Mucosa of descending colon (tissue), 3 donors: ENCODE results near the gene BRD3. TPM values are rescaled to one million over a fixed set of nuclear protein-coding genes. Genes with fewer than 3 reads are reported as not detected.

Experiments used
- ATAC-seq: fragments of 200-7000 bp; cut with Tn5 transposase; one replicate; pipeline ENCODE4 v1.9.1; 2020; ENCODE audit warnings: mild to moderate bottlenecking, moderate library complexity
- DNase-seq, 3 donors: peaks; one replicate each; pipeline ENCODE4 v3.0.0-alpha.2; 2020
- H3K36me3 ChIP-seq: fragments of 200-600 bp; one replicate; pipeline ENCODE4 v1.8.0; 2021; ENCODE audit warnings: low read depth, mild to moderate bottlenecking
- H3K4me1 ChIP-seq: fragments of 200-600 bp; one replicate; pipeline ENCODE4 v1.8.0; 2021; ENCODE audit warnings: low read depth, mild to moderate bottlenecking
- H3K4me3 ChIP-seq: fragments of 200-600 bp; one replicate; pipeline ENCODE4 v1.8.0; 2021; ENCODE audit warnings: mild to moderate bottlenecking
- H3K9me3 ChIP-seq: fragments of 200-600 bp; one replicate; pipeline ENCODE4 v1.8.0; 2021; ENCODE audit warnings: mild to moderate bottlenecking
- intact Hi-C, 2 donors: fragments of 100-400 bp; cut with DNase I in 1 of 2; cut with micrococcal nuclease in 1 of 2; formaldehyde crosslinking; loops; one replicate each; pipeline versions ENCODE4 v1.11.0 to v1.11.1; 2022; cut with DNase I, micrococcal nuclease
- total RNA-seq, 3 donors: library from RNA; stranded (reverse); fragmentation: NEBNext Ultra II Directional in 2 of 3; extraction: Animal tissue kit (Norgen Biotek cat#: 25700) in 2 of 3; gene quantifications; one replicate each; pipeline versions ENCODE4 v1.2.1 to v1.2.4, GENCODE V29; 2021 to 2023
- TF ChIP-seq, protein P1 (sequence below): fragments of 200-600 bp; IDR thresholded peaks from one replicate; pipeline ENCODE4 v1.8.0; 2022; ENCODE audit warnings: antibody characterized with exemption, mild to moderate bottlenecking
- donor health status: DM: no; HTN: no; CAD: no; lungs with moderate emphysema.
- donor health status: DM: no; HTN: no; CAD: no.
- donor health status: DM: no; HTN: yes; CAD: no.

BRD3 gene
- total RNA-seq, 3 donors from 2014 or later, result 19.4 to 56.0 (median 29.4) TPM

DNA sequence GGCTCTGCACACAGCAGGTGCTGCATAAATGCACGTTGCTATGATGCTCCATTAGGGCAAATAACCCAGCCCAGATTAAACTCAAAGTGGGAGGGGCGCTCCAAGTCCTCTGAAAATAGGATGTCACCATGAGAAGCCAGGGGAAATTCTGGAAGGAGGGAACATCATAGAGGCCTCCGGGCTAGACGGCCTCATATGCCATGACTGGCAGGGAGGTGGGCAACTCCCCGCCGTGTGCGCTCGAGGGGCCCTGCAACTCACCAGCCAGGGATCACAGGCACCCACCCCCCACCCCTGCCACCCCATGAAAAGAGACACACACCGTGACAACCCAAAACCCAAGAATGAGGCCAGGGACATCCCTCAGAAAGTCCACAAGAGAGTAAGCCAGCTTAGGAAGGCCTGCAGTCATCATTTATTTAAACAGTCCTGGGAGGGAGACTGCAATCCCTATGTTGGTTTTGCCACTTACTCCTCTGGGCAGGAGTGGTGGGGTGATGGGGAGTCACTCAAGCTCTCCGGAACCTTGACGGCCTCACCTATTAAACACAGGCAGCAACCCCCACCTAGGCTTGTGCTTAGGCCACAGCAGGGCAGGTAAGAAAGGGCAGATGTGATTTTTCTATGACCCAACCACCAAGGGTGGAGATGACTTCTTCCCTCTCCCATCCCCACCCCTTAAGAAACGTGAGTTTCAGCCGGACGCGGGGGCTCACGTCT, 79.7 kb downstream of the BRD3 start:
- no peaks in the 10 kb centered on the region for H3K36me3 ChIP-seq
- ATAC-seq, result no peak
- DNase-seq, result no peak
- intact Hi-C loops, result no loop called here
- H3K4me1 ChIP-seq, result peaks cover 12% of the 10 kb centered on the region
- no peaks in the 10 kb centered on the region for H3K9me3 ChIP-seq
- TF ChIP-seq, protein P1, sequence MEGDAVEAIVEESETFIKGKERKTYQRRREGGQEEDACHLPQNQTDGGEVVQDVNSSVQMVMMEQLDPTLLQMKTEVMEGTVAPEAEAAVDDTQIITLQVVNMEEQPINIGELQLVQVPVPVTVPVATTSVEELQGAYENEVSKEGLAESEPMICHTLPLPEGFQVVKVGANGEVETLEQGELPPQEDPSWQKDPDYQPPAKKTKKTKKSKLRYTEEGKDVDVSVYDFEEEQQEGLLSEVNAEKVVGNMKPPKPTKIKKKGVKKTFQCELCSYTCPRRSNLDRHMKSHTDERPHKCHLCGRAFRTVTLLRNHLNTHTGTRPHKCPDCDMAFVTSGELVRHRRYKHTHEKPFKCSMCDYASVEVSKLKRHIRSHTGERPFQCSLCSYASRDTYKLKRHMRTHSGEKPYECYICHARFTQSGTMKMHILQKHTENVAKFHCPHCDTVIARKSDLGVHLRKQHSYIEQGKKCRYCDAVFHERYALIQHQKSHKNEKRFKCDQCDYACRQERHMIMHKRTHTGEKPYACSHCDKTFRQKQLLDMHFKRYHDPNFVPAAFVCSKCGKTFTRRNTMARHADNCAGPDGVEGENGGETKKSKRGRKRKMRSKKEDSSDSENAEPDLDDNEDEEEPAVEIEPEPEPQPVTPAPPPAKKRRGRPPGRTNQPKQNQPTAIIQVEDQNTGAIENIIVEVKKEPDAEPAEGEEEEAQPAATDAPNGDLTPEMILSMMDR, result no peak
- H3K4me3 ChIP-seq, result no peak overlapping the region

DNA sequence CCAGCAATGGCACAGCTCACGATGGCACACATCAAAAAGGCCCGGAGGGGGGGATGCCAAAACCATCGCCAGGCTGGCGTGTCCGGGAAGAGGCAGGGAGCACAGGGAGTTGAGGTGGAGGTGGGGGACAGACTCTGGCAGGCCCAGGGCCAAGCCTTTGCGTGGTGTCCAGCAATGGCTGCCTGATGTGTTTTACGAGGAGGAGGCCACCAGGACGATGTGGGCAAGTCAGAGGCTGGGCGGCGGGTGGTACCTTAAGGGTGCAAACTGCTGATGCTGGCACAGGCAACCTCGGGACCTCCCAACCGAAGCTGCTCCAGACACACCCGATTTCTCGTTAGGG, 80.4 kb downstream of the BRD3 start:
- no peak for ATAC-seq
- Histone ChIP-seq H3K4me1 (peaks cover 12% of the 10 kb centered on the region), H3K36me3 (no peaks in the 10 kb centered on the region), H3K4me3 (no peak overlapping the region), H3K9me3 (no peaks in the 10 kb centered on the region)
- TF ChIP-seq, protein P1, result no peak
- DNase-seq, result peak in 1 of 3 donors; percentile 17
- intact Hi-C loops, result no loop called here

DNA sequence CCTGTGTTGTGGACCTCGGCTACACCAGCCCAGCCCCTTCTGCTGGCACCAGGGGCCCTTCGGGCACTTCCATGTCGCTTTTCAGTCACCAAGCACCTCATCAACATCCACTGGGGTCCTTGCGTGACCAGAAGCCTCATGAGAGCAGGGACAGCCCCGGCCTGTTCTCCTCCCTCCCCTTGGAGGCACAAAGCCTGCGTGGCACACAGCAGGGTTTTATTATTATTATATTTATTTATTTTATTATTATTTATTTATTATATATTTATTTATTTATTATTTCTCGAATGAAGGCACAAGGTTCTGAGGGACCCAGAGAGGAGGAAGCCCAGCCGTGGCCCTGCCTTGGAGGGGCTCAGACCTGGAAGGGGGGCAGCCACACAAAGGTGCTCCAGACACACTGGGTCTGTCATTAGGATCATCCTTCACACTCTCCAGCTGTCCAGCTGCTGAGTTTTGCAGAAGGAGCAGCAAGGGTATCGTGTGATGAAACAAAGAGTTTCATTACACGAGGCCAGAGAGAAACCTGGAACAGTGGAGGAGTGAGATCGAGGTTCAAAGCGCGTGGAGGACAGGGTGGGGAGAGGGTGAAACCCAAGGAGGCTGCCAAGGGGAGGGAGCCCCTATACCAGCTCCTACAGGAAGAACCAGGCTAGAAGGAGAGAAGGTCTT, 80.9 kb downstream of the BRD3 start:
- Histone ChIP-seq H3K36me3 (no peaks in the 10 kb centered on the region), H3K4me3 (no peak overlapping the region), H3K4me1 (peaks cover 12% of the 10 kb centered on the region), H3K9me3 (no peaks in the 10 kb centered on the region)
- ATAC-seq, result no peak
- intact Hi-C loops, result no loop called here
- peak in 1 of 3 donors; percentile 23 for DNase-seq
- TF ChIP-seq, protein P1, result no peak

GRCh38 chr9:133986061-133986460, 81.8 kb downstream of the BRD3 start:
- no peak overlapping the region for H3K4me3 ChIP-seq
- no peaks in the 10 kb centered on the region for H3K9me3 ChIP-seq
- TF ChIP-seq, protein P1, result no peak
- ATAC-seq (no peak), DNase-seq (no peak)
- peaks cover 10% of the 10 kb centered on the region for H3K4me1 ChIP-seq
- intact Hi-C loops, result no loop called here
- H3K36me3 ChIP-seq, result no peaks in the 10 kb centered on the region

GRCh38 chr9:133982971-133983720, 84.7 kb downstream of the BRD3 start:
- no peaks in the 10 kb centered on the region for H3K36me3 ChIP-seq
- DNase-seq (peak in 1 of 3 donors; percentile 17), ATAC-seq (no peak)
- no peak overlapping the region for H3K4me3 ChIP-seq
- H3K9me3 ChIP-seq, result no peaks in the 10 kb centered on the region
- H3K4me1 ChIP-seq, result no peaks in the 10 kb centered on the region
- TF ChIP-seq, protein P1, result no peak
- intact Hi-C loops, result no loop called here
